SK-N-SH treated with all-trans-retinoic acid at 6 μM for 48 hours (cell line): Measurements from ENCODE around the gene GPR137B.

ENCODE experiments used
- ARNTL ChIP-seq: fragments of 450-650 bp; formaldehyde crosslinking; IDR thresholded peaks from 2 replicates; pipeline ENCODE4 v1.5.0; 2020; ENCODE audit warnings: low read depth, mild to moderate bottlenecking, moderate library complexity, borderline replicate concordance
- BACH2 ChIP-seq: fragments of 250-450 bp; sonication (Bioruptor Pico); IDR thresholded peaks from 2 replicates; pipeline ENCODE4 v1.9.0; 2021; ENCODE audit warnings: mild to moderate bottlenecking, borderline replicate concordance
- CREB5 ChIP-seq: fragments of 250-450 bp; sonication (Bioruptor Pico); IDR thresholded peaks from 2 replicates; pipeline ENCODE4 v1.5.1; 2020; ENCODE audit warnings: low read depth, mild to moderate bottlenecking, moderate library complexity
- CSDC2 ChIP-seq: fragments of 250-450 bp; sonication (Bioruptor Pico); IDR thresholded peaks from 2 replicates; pipeline ENCODE4 v1.5.0; 2020; ENCODE audit warnings: mild to moderate bottlenecking, moderate library complexity
- GLIS3 ChIP-seq: fragments of 250-450 bp; sonication (Bioruptor Pico); IDR thresholded peaks from 2 replicates; pipeline ENCODE4 v1.5.0; 2020; ENCODE audit warnings: mild to moderate bottlenecking, moderate library complexity
- PPARA ChIP-seq: fragments of 250-450 bp; sonication (Bioruptor Pico); IDR thresholded peaks from 2 replicates; pipeline ENCODE4 v1.5.0; 2020; ENCODE audit warnings: mild to moderate bottlenecking, borderline replicate concordance
- RARB ChIP-seq: fragments of 250-450 bp; sonication (Bioruptor Pico); IDR thresholded peaks from 2 replicates; pipeline ENCODE4 v1.8.0; 2021; ENCODE audit warnings: mild to moderate bottlenecking, moderate library complexity
- TSHZ2 ChIP-seq: fragments of 250-450 bp; sonication (Bioruptor Pico); IDR thresholded peaks from 2 replicates; pipeline ENCODE4 v1.5.0; 2020; ENCODE audit warnings: mild to moderate bottlenecking, moderate library complexity
- ZC3H10 ChIP-seq: fragments of 250-450 bp; sonication (Bioruptor Pico); IDR thresholded peaks from 2 replicates; pipeline ENCODE4 v1.5.1; 2021; ENCODE audit warnings: mild to moderate bottlenecking, moderate library complexity
- ZFP30 ChIP-seq: fragments of 450-650 bp; formaldehyde crosslinking; IDR thresholded peaks from 2 replicates; pipeline ENCODE4 v1.5.0; 2022; ENCODE audit warnings: mild to moderate bottlenecking, moderate library complexity
- ZNF565 ChIP-seq: fragments of 450-650 bp; formaldehyde crosslinking; conservative IDR thresholded peaks from 2 replicates; pipeline ENCODE4 v1.5.0; 2020; ENCODE audit warnings: low read depth, mild to moderate bottlenecking, moderate library complexity
- ZNF70 ChIP-seq: fragments of 450-650 bp; formaldehyde crosslinking; IDR thresholded peaks from 2 replicates; pipeline ENCODE4 v1.5.0; 2020; ENCODE audit warnings: mild to moderate bottlenecking, moderate library complexity
- TF ChIP-seq, protein P1 (sequence below): fragments of 250-450 bp; sonication (Bioruptor Pico); IDR thresholded peaks from 2 replicates; pipeline ENCODE4 v1.8.0; 2020; ENCODE audit warnings: mild to moderate bottlenecking, moderate library complexity, borderline replicate concordance
- TF ChIP-seq, protein P2 (sequence below): fragments of 250-450 bp; sonication (Bioruptor Pico); IDR thresholded peaks from 2 replicates; pipeline ENCODE4 v1.8.0; 2021; ENCODE audit warnings: low read depth, mild to moderate bottlenecking, moderate library complexity, borderline replicate concordance

DNA sequence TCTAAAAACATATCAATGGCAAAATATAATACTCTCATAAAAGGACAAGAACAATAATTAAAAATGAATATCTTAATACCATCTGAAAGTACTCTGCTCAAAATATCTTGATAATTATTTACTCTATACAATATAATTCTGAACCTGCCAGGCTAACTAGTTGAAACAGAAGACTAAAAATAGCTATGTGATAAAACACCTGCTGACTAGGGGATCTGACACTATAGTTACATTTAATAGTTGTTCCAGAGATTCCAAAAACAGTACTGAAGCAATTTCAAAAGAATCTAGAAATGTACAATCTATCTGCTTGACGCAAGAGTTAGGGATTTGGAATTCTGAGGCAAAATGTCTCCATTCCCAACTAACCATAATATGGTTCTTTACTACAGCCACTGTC is 109.2 kb downstream of the GPR137B start:
- TF ChIP-seq ZNF70 (CRISPR knock-in tag) (no peak), GLIS3 (CRISPR knock-in tag) (no peak), ZC3H10 (CRISPR knock-in tag) (no peak), ZNF565 (no peak), CSDC2 (CRISPR knock-in tag) (no peak), ZFP30 (CRISPR knock-in tag) (no peak), PPARA (CRISPR knock-in tag) (no peak), TSHZ2 (CRISPR knock-in tag) (no peak), ARNTL (CRISPR knock-in tag) (no peak), CREB5 (CRISPR knock-in tag) (no peak), RARB (CRISPR knock-in tag) (no peak), BACH2 (CRISPR knock-in tag) (no peak)
- TF ChIP-seq, protein P1, sequence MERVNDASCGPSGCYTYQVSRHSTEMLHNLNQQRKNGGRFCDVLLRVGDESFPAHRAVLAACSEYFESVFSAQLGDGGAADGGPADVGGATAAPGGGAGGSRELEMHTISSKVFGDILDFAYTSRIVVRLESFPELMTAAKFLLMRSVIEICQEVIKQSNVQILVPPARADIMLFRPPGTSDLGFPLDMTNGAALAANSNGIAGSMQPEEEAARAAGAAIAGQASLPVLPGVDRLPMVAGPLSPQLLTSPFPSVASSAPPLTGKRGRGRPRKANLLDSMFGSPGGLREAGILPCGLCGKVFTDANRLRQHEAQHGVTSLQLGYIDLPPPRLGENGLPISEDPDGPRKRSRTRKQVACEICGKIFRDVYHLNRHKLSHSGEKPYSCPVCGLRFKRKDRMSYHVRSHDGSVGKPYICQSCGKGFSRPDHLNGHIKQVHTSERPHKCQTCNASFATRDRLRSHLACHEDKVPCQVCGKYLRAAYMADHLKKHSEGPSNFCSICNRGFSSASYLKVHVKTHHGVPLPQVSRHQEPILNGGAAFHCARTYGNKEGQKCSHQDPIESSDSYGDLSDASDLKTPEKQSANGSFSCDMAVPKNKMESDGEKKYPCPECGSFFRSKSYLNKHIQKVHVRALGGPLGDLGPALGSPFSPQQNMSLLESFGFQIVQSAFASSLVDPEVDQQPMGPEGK (CRISPR knock-in tag), result no peak
- TF ChIP-seq, protein P2, sequence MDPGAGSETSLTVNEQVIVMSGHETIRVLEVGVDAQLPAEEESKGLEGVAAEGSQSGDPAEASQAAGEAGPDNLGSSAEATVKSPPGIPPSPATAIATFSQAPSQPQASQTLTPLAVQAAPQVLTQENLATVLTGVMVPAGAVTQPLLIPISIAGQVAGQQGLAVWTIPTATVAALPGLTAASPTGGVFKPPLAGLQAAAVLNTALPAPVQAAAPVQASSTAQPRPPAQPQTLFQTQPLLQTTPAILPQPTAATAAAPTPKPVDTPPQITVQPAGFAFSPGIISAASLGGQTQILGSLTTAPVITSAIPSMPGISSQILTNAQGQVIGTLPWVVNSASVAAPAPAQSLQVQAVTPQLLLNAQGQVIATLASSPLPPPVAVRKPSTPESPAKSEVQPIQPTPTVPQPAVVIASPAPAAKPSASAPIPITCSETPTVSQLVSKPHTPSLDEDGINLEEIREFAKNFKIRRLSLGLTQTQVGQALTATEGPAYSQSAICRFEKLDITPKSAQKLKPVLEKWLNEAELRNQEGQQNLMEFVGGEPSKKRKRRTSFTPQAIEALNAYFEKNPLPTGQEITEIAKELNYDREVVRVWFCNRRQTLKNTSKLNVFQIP, result no peak
